Stimulated activated CD8-positive, alpha-beta memory T cell treated with anti-CD3 and anti-CD28 coated beads, Interleukin-12 subunit alpha, Interleukin-12 subunit beta, amount 100 ng/mL, for 4 hours (primary cell): ENCODE data around the gene SHTN1.

Source experiments
- DNase-seq: peaks from one replicate; pipeline ENCODE4 v3.0.0-alpha.2; 2020; ENCODE audit warnings: low read depth

Gene SHTN1

GRCh38 chr10:116984202-116984990 lies 20.6 kb downstream of the SHTN1 start:
- DNase-seq = no peak

GRCh38 chr10:116980041-116980440 lies 24.9 kb downstream of the SHTN1 start:
- DNase-seq = no peak

DNA sequence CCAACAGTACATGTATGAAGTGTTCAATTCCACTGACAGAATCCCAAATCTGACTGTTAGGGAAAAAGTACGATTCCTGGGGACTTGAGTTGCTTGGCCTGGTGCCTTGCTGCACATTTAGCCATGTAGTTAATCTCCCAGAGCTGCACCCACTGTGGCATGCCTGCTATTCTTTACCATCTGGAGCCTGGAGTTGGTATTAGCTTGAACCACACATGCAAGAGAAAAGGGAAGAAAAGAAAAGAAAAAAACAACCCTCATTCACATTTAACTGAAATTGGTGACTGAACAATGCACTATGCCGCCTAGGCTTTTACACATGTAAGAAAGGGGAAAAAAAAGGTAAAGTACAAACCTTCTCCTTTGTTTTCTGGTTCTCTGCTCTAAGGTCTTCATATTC lies 26.1 kb downstream of the SHTN1 start:
- no peak for DNase-seq

DNA sequence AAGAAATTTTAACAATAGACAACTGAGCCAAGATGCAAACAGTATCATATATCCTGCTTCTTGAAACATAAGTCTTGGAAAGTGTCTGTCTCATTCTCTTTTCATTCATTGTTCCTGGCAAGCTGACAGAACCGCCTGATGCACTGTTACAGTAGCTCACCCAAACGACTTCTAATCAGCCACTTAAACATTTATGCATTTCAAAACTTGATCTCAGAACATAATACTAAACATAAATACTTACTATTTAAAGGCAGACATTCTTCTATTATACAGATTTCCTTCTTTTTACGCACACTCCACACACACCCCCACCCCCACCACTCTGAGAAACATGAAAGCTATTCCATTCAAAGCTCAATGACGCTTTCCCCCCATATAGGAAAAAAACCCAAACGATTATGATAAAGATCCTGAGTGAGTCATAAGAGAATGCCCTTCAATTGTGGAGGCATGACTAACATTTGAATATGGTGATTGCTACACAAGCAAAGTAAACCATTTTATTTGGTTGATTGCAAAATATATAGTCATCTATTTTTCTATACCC lies 30.5 kb downstream of the SHTN1 start:
- DNase-seq = no peak

GRCh38 chr10:116973946-116974455 lies 31.0 kb downstream of the SHTN1 start:
- DNase-seq = no peak

GRCh38 chr10:116973371-116973905 lies 31.5 kb downstream of the SHTN1 start:
- no peak for DNase-seq

GRCh38 chr10:116972131-116972530 lies 32.9 kb downstream of the SHTN1 start:
- DNase-seq = no peak

DNA sequence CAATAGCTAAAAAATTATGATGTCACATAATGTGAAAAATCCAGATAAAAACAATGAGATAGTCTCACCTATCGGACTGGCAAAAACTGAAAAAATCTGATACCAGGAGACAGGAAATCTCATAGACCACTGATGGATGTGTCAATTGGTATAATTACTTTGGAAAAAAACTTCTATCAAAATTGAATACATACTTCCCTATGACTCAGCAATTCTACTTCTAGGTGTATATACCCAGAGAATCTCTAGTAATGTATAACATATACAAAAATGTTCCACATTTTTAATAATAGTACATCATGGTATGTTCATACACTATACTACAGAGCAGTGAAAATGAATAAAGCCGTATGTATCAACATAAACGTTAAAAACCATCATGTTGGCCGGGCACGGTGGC lies 34.9 kb downstream of the SHTN1 start:
- no peak for DNase-seq

- no peak for DNase-seq
Observed at GRCh38 chr10:116968331-116968730, 36.7 kb downstream of the SHTN1 start.

DNA sequence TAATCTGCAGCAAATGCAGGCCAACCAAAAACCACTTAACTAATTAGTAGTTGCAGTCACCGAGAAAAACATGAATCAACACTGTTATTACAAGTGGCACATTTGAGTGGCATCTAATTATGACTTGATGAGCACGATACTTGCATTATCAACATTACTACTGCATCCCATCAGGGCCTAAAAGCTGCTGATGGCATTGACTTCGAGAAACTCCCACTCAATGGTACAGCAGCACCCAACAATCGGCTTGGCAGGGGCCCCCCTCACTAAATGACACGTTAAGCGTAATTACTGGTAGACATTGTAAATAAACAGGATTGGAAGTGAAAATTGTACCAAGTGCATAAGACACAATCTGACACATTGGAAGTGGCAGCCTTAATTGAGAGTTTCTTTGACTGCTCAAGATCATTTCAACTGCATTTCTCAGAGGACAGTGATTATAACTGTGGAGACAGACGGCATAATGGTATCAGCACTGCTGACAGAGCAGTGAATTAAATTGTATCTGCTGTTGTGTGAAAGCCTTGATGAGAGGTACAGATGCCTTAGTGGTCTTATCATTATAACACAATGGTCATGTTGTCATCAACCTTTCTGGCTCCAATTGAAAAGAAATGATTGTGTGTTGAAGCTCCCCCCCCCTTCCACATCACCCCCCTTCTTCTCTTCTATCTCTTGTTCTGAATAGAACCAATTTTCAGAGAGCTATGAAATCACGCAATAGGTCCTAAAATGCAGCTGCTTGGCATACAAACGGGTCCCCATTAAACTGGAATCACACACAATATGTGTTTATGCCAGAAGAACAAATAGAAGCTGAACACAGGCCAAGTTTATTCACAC lies 43.4 kb downstream of the SHTN1 start:
- no peak for DNase-seq

GRCh38 chr10:116960066-116960776 lies 44.8 kb downstream of the SHTN1 start:
- DNase-seq = no peak

DNA sequence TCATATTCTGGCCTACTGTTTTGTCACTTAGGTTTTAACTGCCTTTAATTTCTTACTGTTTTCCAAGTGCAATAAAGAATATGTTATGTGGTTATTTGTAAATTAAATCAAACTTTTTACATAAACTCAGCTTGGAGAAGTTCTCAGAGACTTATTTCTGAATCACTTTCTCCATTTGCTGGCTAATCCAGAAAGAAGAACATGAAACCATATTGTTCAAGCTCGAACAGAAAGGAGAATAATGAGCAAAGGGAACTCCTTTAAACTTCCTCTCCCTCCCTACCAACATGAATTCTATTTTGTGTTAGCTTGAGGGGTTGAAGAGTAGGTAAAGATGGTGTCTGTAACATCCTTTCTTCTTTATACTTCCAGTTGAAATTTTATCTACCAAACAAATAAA lies 52.3 kb downstream of the SHTN1 start:
- no peak for DNase-seq

- no peak for DNase-seq
Observed at GRCh38 chr10:116948530-116948870, 56.5 kb downstream of the SHTN1 start.

DNA sequence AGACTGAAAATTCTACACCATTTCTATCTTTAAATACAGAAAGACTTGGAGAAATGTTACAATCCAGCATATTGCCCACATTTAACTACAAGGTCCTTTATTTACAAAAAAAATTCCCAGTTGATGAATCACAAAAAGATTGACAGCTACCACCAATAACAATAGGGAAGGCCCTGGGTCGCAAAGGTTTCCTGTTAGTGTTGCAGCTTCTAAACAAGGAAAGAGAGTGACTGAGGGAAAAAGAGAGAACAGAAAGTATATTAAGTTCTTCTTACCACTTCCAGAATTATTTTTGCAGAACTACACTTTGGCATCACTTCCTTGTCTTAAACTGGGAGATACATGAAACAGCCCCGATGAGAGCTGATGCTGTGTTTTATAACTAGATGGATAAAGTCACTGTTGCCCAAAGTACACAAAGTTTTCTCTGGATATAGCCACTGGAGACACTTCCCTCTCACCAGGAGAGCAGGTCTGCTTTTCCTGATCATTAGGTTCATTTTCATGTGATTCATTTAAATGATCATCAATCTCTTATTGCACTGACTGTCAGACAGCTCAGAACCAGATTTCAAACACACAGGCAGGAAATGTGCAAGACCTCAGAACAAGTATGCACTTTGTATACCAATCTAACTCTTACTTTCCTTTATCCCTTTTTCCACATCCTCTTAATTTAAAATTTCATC lies 57.0 kb downstream of the SHTN1 start:
- DNase-seq = no peak

- DNase-seq = no peak
Observed at GRCh38 chr10:116944911-116945310, 60.1 kb downstream of the SHTN1 start.

DNA sequence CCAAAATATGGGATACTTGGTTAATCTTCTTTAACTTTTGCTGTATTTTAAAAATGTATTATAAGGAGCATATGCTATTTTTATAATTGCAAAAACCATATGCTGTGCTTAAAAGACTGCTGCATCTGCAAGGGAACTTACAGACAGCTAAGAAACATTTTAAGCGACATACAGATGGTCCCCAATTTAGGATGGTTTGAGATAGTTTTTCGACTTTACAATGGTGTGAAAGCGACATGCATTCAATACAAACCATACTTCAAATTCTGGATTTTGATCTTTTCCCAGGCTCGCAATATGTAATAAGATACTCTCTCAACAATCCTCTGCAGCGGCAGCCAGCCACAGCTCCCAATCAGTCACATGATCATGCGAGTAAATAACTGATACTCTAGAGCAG lies 73.2 kb downstream of the SHTN1 start:
- DNase-seq = no peak

DNA sequence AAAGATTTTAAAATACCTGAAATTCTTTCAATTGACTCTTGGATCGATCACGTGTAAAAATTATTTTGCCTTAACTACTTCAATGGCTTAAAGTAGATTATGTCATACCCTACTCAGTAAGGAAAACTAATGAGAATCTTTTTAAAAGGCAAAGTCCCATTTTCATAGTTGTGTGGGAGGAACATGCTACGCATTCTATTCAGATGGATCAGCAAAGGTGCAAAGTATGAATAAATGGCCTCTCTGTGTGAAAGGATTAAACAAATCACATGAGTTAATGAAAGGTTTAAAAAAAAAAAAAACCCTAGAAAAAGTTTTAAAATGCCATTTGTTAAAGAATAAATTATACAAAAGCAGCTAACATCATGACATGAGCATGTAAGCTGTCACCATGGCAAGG lies 78.6 kb downstream of the SHTN1 start:
- no peak for DNase-seq

- no peak for DNase-seq
Observed at GRCh38 chr10:116925056-116925455, 79.9 kb downstream of the SHTN1 start.

DNA sequence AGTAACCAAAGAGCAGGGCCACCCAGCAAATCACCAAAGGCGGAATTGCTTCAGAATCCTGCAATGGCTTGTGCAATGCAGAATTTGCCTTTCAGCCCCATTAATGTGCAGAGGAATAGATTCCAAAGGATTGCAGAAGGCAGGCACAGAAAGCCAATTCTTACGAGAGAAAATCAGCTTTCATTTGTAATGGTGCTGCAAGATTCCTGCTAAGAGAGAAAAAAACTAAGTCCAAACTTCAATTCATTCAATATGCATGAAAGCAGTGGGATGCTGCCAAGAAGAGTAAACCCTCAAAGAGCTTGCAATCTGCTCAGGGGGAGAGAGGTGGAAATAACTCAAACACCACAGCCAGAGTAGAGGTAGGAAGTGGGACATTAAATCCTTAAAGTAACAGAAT lies 85.3 kb downstream of the SHTN1 start:
- no peak for DNase-seq

- no peak for DNase-seq
Observed at GRCh38 chr10:116919164-116919563, 85.8 kb downstream of the SHTN1 start.

DNA sequence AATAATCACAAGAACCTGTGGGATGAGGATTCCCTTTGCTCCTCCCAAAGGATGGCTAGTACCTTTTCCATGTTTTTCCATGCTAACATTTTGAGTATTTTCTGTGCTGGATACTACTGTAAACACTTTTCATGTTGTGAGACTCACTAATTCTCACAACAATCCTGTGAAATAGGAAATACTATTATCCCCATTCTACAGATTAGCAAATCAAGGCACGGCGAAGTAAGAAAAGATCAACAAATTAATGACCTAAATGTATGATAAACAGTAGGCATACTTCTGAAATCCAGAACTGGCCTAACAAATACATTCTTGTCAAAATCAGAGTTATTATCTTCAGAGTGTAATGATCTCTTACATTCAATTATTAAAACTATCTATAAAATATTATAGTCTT lies 86.4 kb downstream of the SHTN1 start:
- DNase-seq = no peak
